Measurements from ENCODE around the gene SCGB1D1. TPM values are rescaled to one million over a fixed set of nuclear protein-coding genes. Genes with fewer than 3 reads are reported as not detected.
"Not testable (repeated sequence)": the region's sequence is repeated elsewhere in the genome, so short reads cannot be mapped to it uniquely, and the experiment has no call there.

SCGB1D1 gene
- total and polyA plus RNA-seq, 2 experiments from 2014 or later, result not detected

- peaks cover 7% of the 10 kb centered on the region for H3K27me3 Mint-ChIP-seq (ENCODE audit: insufficient read depth, low read depth, poor library complexity)
- H3F3A ChIP-seq (replicated peaks; ENCODE audit: low read depth), result no peaks in the 10 kb centered on the region
- DNase-seq (ENCODE audit: low spot score), result no peak
- H3K36me3 Mint-ChIP-seq (ENCODE audit: low read depth), result no peaks in the 10 kb centered on the region
- H4K20me1 ChIP-seq (replicated peaks; ENCODE audit: insufficient read depth), result no peaks in the 10 kb centered on the region
- no peak overlapping the region for H3K4me3 ChIP-seq
- H3K4me1 Mint-ChIP-seq, result no peaks in the 10 kb centered on the region
- H3K4me3 Mint-ChIP-seq, result no peak overlapping the region
- no peak overlapping the region for H2AFZ ChIP-seq
- ATAC-seq, result no peak
- no peaks in the 10 kb centered on the region for H3K79me2 ChIP-seq (replicated peaks; ENCODE audit: insufficient read depth)
- no peaks in the 10 kb centered on the region for H3K4me1 ChIP-seq (ENCODE audit: insufficient read depth)
- H3K4me2 ChIP-seq, result no peak overlapping the region
- H3K27ac ChIP-seq (ENCODE audit: low read depth), result no peak overlapping the region
- no peaks in the 10 kb centered on the region for H3K9me3 Mint-ChIP-seq
- no peak for TF ChIP-seq EZH2 (IDR thresholded peaks at IDR 0.05; ENCODE audit: low read depth, unreplicated experiment)
- no peak overlapping the region for H3K27ac Mint-ChIP-seq
- no peaks in the 10 kb centered on the region for H3K9me2 ChIP-seq (ENCODE audit: insufficient read depth)
- no peaks in the 10 kb centered on the region for H3K36me3 ChIP-seq (ENCODE audit: insufficient read depth)
- H3K27me3 ChIP-seq (ENCODE audit: insufficient read depth), result no peaks in the 10 kb centered on the region
These were observed 15.4 kb downstream of the SCGB1D1 start for GRCh38 chr11:62205441-62205840.

DNA sequence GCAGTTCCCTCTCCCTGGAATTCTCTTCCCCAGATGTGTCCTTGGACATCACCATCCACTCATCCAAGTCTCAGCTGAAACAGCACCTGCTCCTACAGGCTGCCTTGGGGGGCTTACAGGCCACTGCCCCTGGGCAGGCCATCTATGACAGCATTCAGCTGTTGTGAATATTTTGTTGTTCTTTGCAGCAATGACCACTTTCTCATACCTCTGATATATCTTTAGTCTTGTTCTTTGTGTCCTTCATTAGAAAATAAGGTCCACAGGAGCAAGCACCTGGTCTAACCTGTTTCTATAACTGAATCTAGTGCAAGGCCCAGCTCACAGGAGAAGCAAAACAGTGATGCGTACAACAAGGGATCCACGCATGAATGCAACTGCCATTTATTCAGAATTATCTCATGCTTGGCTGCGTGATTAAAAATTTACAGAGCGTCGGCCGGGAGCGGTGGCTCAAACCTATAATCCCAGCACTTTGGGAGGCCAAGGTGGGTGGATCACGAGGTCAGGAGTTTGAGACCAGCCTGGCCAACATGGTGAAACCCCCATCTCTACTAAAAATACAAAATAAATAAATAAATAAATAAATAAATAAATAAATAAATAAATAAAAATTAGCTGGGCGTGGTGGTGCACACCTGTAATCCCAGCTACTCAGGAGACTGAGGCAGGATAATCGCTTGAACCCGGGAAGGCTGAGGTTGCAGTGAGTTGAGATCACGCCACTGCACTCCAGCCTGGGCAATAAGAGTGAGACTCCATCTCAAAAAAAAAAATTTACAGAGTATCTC is 16.5 kb downstream of the SCGB1D1 start:
- ATAC-seq; H3K9me2 ChIP-seq (ENCODE audit: insufficient read depth); H3K4me1 ChIP-seq (ENCODE audit: insufficient read depth); H3K4me3 ChIP-seq; H3K79me2 ChIP-seq (replicated peaks; ENCODE audit: insufficient read depth); H3K9me3 Mint-ChIP-seq; H3F3A ChIP-seq (replicated peaks; ENCODE audit: low read depth); H2AFZ ChIP-seq; H3K4me1 Mint-ChIP-seq; H4K20me1 ChIP-seq (replicated peaks; ENCODE audit: insufficient read depth); H3K27me3 Mint-ChIP-seq (ENCODE audit: insufficient read depth, low read depth, poor library complexity); H3K4me2 ChIP-seq; H3K36me3 ChIP-seq (ENCODE audit: insufficient read depth); H3K27me3 ChIP-seq (ENCODE audit: insufficient read depth); H3K27ac ChIP-seq (ENCODE audit: low read depth); H3K4me3 Mint-ChIP-seq; H3K27ac Mint-ChIP-seq; DNase-seq (ENCODE audit: low spot score); H3K36me3 Mint-ChIP-seq (ENCODE audit: low read depth): not testable (repeated sequence)

DNA sequence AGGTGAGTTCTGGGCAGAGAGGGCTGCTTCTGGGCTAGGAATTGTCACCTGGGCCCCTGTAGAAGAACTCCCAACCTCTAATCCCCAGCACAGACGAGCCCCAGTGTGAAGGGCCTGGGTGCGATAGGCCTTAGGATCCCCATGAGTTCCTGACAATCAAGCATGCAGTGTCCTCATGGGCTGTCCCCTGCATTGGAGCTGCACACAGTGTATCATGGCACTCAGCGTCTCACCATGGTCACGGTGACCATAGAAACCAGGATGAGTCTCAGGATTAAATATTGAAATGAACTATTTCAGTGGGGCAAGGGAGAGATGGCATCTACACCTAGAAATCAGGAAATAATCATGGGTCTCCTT is 18.7 kb downstream of the SCGB1D1 start:
- Mint-ChIP-seq H3K9me3 (no peaks in the 10 kb centered on the region), H3K4me1 (no peaks in the 10 kb centered on the region), H3K36me3 (ENCODE audit: low read depth) (no peaks in the 10 kb centered on the region), H3K27ac (no peak overlapping the region), H3K27me3 (ENCODE audit: insufficient read depth, low read depth, poor library complexity) (peaks cover 5% of the 10 kb centered on the region), H3K4me3 (no peak overlapping the region)
- Histone ChIP-seq H3K36me3 (ENCODE audit: insufficient read depth) (no peaks in the 10 kb centered on the region), H4K20me1 (replicated peaks; ENCODE audit: insufficient read depth) (no peaks in the 10 kb centered on the region), H3K4me1 (ENCODE audit: insufficient read depth) (no peaks in the 10 kb centered on the region), H3K4me2 (no peak overlapping the region), H3K9me2 (ENCODE audit: insufficient read depth) (no peaks in the 10 kb centered on the region), H2AFZ (no peak overlapping the region), H3K27ac (ENCODE audit: low read depth) (no peak overlapping the region), H3K27me3 (ENCODE audit: insufficient read depth) (no peaks in the 10 kb centered on the region), H3K79me2 (replicated peaks; ENCODE audit: insufficient read depth) (no peaks in the 10 kb centered on the region), H3F3A (replicated peaks; ENCODE audit: low read depth) (no peaks in the 10 kb centered on the region), H3K4me3 (no peak overlapping the region)
- DNase-seq (ENCODE audit: low spot score), result no peak
- no peak for ATAC-seq
- TF ChIP-seq, protein P1, sequence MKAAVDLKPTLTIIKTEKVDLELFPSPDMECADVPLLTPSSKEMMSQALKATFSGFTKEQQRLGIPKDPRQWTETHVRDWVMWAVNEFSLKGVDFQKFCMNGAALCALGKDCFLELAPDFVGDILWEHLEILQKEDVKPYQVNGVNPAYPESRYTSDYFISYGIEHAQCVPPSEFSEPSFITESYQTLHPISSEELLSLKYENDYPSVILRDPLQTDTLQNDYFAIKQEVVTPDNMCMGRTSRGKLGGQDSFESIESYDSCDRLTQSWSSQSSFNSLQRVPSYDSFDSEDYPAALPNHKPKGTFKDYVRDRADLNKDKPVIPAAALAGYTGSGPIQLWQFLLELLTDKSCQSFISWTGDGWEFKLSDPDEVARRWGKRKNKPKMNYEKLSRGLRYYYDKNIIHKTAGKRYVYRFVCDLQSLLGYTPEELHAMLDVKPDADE (IDR thresholded peaks at IDR 0.05), result no peak
- TF ChIP-seq, protein P2, sequence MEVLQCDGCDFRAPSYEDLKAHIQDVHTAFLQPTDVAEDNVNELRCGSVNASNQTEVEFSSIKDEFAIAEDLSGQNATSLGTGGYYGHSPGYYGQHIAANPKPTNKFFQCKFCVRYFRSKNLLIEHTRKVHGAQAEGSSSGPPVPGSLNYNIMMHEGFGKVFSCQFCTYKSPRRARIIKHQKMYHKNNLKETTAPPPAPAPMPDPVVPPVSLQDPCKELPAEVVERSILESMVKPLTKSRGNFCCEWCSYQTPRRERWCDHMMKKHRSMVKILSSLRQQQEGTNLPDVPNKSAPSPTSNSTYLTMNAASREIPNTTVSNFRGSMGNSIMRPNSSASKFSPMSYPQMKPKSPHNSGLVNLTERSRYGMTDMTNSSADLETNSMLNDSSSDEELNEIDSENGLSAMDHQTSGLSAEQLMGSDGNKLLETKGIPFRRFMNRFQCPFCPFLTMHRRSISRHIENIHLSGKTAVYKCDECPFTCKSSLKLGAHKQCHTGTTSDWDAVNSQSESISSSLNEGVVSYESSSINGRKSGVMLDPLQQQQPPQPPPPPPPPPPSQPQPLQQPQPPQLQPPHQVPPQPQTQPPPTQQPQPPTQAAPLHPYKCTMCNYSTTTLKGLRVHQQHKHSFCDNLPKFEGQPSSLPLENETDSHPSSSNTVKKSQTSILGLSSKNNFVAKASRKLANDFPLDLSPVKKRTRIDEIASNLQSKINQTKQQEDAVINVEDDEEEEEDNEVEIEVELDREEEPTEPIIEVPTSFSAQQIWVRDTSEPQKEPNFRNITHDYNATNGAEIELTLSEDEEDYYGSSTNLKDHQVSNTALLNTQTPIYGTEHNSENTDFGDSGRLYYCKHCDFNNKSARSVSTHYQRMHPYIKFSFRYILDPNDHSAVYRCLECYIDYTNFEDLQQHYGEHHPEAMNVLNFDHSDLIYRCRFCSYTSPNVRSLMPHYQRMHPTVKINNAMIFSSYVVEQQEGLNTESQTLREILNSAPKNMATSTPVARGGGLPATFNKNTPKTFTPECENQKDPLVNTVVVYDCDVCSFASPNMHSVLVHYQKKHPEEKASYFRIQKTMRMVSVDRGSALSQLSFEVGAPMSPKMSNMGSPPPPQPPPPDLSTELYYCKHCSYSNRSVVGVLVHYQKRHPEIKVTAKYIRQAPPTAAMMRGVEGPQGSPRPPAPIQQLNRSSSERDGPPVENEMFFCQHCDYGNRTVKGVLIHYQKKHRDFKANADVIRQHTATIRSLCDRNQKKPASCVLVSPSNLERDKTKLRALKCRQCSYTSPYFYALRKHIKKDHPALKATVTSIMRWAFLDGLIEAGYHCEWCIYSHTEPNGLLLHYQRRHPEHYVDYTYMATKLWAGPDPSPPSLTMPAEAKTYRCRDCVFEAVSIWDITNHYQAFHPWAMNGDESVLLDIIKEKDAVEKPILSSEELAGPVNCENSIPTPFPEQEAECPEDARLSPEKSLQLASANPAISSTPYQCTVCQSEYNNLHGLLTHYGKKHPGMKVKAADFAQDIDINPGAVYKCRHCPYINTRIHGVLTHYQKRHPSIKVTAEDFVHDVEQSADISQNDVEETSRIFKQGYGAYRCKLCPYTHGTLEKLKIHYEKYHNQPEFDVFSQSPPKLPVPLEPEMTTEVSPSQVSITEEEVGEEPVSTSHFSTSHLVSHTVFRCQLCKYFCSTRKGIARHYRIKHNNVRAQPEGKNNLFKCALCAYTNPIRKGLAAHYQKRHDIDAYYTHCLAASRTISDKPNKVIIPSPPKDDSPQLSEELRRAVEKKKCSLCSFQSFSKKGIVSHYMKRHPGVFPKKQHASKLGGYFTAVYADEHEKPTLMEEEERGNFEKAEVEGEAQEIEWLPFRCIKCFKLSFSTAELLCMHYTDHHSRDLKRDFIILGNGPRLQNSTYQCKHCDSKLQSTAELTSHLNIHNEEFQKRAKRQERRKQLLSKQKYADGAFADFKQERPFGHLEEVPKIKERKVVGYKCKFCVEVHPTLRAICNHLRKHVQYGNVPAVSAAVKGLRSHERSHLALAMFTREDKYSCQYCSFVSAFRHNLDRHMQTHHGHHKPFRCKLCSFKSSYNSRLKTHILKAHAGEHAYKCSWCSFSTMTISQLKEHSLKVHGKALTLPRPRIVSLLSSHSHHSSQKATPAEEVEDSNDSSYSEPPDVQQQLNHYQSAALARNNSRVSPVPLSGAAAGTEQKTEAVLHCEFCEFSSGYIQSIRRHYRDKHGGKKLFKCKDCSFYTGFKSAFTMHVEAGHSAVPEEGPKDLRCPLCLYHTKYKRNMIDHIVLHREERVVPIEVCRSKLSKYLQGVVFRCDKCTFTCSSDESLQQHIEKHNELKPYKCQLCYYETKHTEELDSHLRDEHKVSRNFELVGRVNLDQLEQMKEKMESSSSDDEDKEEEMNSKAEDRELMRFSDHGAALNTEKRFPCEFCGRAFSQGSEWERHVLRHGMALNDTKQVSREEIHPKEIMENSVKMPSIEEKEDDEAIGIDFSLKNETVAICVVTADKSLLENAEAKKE (CRISPR knock-in tag; IDR thresholded peaks at IDR 0.05), result no peak
- no peak for TF ChIP-seq NANOG (IDR thresholded peaks at IDR 0.05; ENCODE audit: borderline replicate concordance)
- TF ChIP-seq, protein P3, sequence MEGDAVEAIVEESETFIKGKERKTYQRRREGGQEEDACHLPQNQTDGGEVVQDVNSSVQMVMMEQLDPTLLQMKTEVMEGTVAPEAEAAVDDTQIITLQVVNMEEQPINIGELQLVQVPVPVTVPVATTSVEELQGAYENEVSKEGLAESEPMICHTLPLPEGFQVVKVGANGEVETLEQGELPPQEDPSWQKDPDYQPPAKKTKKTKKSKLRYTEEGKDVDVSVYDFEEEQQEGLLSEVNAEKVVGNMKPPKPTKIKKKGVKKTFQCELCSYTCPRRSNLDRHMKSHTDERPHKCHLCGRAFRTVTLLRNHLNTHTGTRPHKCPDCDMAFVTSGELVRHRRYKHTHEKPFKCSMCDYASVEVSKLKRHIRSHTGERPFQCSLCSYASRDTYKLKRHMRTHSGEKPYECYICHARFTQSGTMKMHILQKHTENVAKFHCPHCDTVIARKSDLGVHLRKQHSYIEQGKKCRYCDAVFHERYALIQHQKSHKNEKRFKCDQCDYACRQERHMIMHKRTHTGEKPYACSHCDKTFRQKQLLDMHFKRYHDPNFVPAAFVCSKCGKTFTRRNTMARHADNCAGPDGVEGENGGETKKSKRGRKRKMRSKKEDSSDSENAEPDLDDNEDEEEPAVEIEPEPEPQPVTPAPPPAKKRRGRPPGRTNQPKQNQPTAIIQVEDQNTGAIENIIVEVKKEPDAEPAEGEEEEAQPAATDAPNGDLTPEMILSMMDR (conservative IDR thresholded peaks at IDR 0.05; ENCODE audit: low read depth in 2 of 2), result no peak
- TF ChIP-seq ZNF331 (CRISPR knock-in tag; IDR thresholded peaks at IDR 0.05; ENCODE audit: low read depth), result no peak
- no peak for TF ChIP-seq EZH2 (IDR thresholded peaks at IDR 0.05; ENCODE audit: low read depth, unreplicated experiment)
- TF ChIP-seq EZH2phosphoT487 (IDR thresholded peaks at IDR 0.05; ENCODE audit: unreplicated experiment), result no peak

Measured in GM23338 (cell line).